ENCODE data around the gene ASTE1. TPM values are rescaled to one million over a fixed set of nuclear protein-coding genes. Genes with fewer than 3 reads are reported as not detected.

The ASTE1 gene
- total RNA-seq, 1 experiment from 2014 or later = 4.1 TPM

Other genes with a start within 250 kb of the ASTE1 start
- 40.9 and 41.8 TPM in 2 replicates for gene ATP2C1, start 132.7 kb downstream of the ASTE1 start, total RNA-seq (2014; rRNA removed; shearing (Covaris generic))
- 3.5 and 5.8 TPM in 2 replicates for gene NEK11, start 52 bp upstream of the ASTE1 start, total RNA-seq (2014; rRNA removed; shearing (Covaris generic))